G401 (cell line): Measurements from ENCODE around the gene KRT3. TPM values are rescaled to one million over a fixed set of nuclear protein-coding genes. Genes with fewer than 3 reads are reported as not detected.
"Not testable (repeated sequence)": the region's sequence is repeated elsewhere in the genome, so short reads cannot be mapped to it uniquely, and the experiment has no call there.

ENCODE experiments used
- DNase-seq: peaks from one replicate; pipeline ENCODE4 v3.0.0-alpha.2; 2015; ENCODE audit warnings: low spot score
- in situ Hi-C: cut with HindIII; loops from 2 replicates; pipeline ENCODE4 v1.10.0; 2016; ENCODE audit warnings: low sequenced_read_pairs, mixed read lengths
- total RNA-seq: library from RNA; depleted of rRNA; stranded (reverse); fragments of >200 nt; shearing (Covaris generic); gene quantifications from 2 replicates; pipeline ENCODE4 v1.2.3, GENCODE V29; 2014

Gene KRT3
- total RNA-seq, 1 experiment from 2014 or later = not detected

- in situ Hi-C loops = no loop called here
- DNase-seq = no peak
Measured at GRCh38 chr12:52802442-52802841, 6.5 kb upstream of the KRT3 start.

GRCh38 chr12:52801773-52802172, 5.9 kb upstream of the KRT3 start:
- DNase-seq = no peak
- in situ Hi-C loops = no loop called here

GRCh38 chr12:52800259-52800917, 4.5 kb upstream of the KRT3 start:
- DNase-seq = no peak
- in situ Hi-C loops = no loop called here

- in situ Hi-C loops = no loop called here
- DNase-seq = no peak
Measured at GRCh38 chr12:52799505-52800211, 3.7 kb upstream of the KRT3 start.

- DNase-seq = no peak
Measured at GRCh38 chr12:52798671-52799504, 3.0 kb upstream of the KRT3 start.

GRCh38 chr12:52798003-52798670, 2.2 kb upstream of the KRT3 start:
- DNase-seq = no peak
- in situ Hi-C loops = no loop called here

More at GRCh38 chr12:52798671-52799504, 3.0 kb upstream of the KRT3 start:
- in situ Hi-C loops = no loop called here

- no peak for DNase-seq
- in situ Hi-C loops = no loop called here
Measured at GRCh38 chr12:52797529-52797894, 1.6 kb upstream of the KRT3 start.

- in situ Hi-C loops = no loop called here
- DNase-seq = no peak
Measured at GRCh38 chr12:52796839-52797528, 1.1 kb upstream of the KRT3 start.

- in situ Hi-C loops = no loop called here
- DNase-seq = no peak
Measured at GRCh38 chr12:52796429-52796794, 495 bp upstream of the KRT3 start.

- in situ Hi-C loops, DNase-seq: not testable (repeated sequence)
Measured at GRCh38 chr12:52795332-52795674, 614 bp downstream of the KRT3 start.

- in situ Hi-C loops = no loop called here
- DNase-seq = no peak
Measured at GRCh38 chr12:52794479-52795331, 1.2 kb downstream of the KRT3 start.

GRCh38 chr12:52792185-52793029, 3.5 kb downstream of the KRT3 start:
- in situ Hi-C loops = no loop called here
- no peak for DNase-seq

- in situ Hi-C loops = no loop called here
- DNase-seq = no peak
Measured at GRCh38 chr12:52791271-52792184, 4.4 kb downstream of the KRT3 start.

- no peak for DNase-seq
- in situ Hi-C loops = no loop called here
Measured at GRCh38 chr12:52790427-52791270, 5.3 kb downstream of the KRT3 start.

- in situ Hi-C loops = no loop called here
- DNase-seq = no peak
Measured at GRCh38 chr12:52789637-52790426, 6.1 kb downstream of the KRT3 start.
